Right lobe of liver (tissue), 6 donors: Measurements from ENCODE around the gene TOX4. TPM values are rescaled to one million over a fixed set of nuclear protein-coding genes. Genes with fewer than 3 reads are reported as not detected.

ENCODE experiments used
- ATAC-seq, 4 donors: fragments of 200-7000 bp; cut with Tn5 transposase; one replicate each; pipeline ENCODE4 v1.9.1; 2020; ENCODE audit warnings: mild to moderate bottlenecking in 4 of 4, moderate library complexity in 4 of 4
- DNase-seq, 3 donors: peaks; one replicate each; pipeline ENCODE4 v3.0.0-alpha.2; 2020
- H3K27ac ChIP-seq, 3 donors: fragments of 200-600 bp; one replicate each; pipeline ENCODE4 v1.8.0; 2022
- H3K27me3 ChIP-seq, 2 donors: fragments of 200-600 bp; one replicate each; pipeline ENCODE4 v1.8.0; 2022
- H3K36me3 ChIP-seq, 4 donors: fragments of 200-600 bp; sonication (generic) in 1 of 4; one replicate each; pipeline versions ENCODE4 v1.5.1 to v1.8.0; 2017 to 2022; ENCODE audit warnings: control low read depth in 1 of 4
- H3K4me1 ChIP-seq, 4 donors: fragments of 200-600 bp; sonication (generic) in 1 of 4; one replicate each; pipeline versions ENCODE4 v1.5.1 to v1.8.0; 2017 to 2022; ENCODE audit warnings: control low read depth in 1 of 4
- H3K4me3 ChIP-seq, 3 donors: fragments of 200-600 bp; one replicate each; pipeline ENCODE4 v1.8.0; 2022
- H3K9me3 ChIP-seq, 4 donors: fragments of 200-600 bp; sonication (generic) in 1 of 4; one replicate each; pipeline versions ENCODE4 v1.5.1 to v1.8.0; 2017 to 2022; ENCODE audit warnings: control low read depth in 1 of 4
- CTCF ChIP-seq, 4 donors: fragments of 200-600 bp in 3 of 4; fragments of 450-650 bp in 1 of 4; IDR thresholded peaks; one replicate each; pipeline versions ENCODE4 v1.5.1 to v1.8.0; 2016 to 2022; ENCODE audit warnings: antibody characterized with exemption in 4 of 4, mild to moderate bottlenecking in 2 of 4
- POLR2A ChIP-seq: fragments of 450-650 bp; IDR thresholded peaks from one replicate; pipeline ENCODE4 v1.6.1; 2017; ENCODE audit warnings: antibody characterized with exemption, mild to moderate bottlenecking
- WGBS: methylation state at CpG from one replicate; pipeline ENCODE4 v1.1.6; 2018; ENCODE audit warnings: low coverage, low lambda C conversion rate; ENCODE audit not compliant: insufficient coverage; ENCODE audit errors: missing lambda C conversion rate; 5-methylcytosine and 5-hydroxymethylcytosine counted together
- intact Hi-C, 2 donors: fragments of 100-400 bp; cut with DNase I; formaldehyde crosslinking; loops; one replicate each; pipeline versions ENCODE4 v1.11.2 to v1.14.1; 2022
- total RNA-seq, 6 experiments: library from RNA; depleted of rRNA in 2 of 6; stranded (reverse); fragments of >200 nt in 2 of 6; fragmentation: NEBNext Ultra II Directional in 3 of 6; extraction: Animal tissue kit (Norgen Biotek cat#: 25700) in 3 of 6; gene quantifications; one replicate each; pipeline versions ENCODE4 v1.1.0 to v1.2.4, GENCODE V29; 2016 to 2023
- donor health status: DM: no; HTN: yes; CAD: no.
- donor health status: DM: no; HTN: no; CAD: no.
- donor health status: DM: no; HTN: no; CAD: no.
- donor health status: DM: no; HTN: yes; CAD: no.
- donor health status: DM: no; HTN: yes; CAD: no.

The TOX4 gene
- total RNA-seq, 6 experiments from 2014 or later: 19.9 to 37.0 (median 33.3) TPM

- no peaks in the 10 kb centered on the region for H3K4me1 ChIP-seq
- peaks cover 0 to 5% of the 10 kb centered on the region in 2 donors for H3K27me3 ChIP-seq
- no peak for TF ChIP-seq CTCF (IDR thresholded peaks at IDR 0.05)
- TF ChIP-seq POLR2A: no peak
- no peak for DNase-seq
- no peak overlapping the region for H3K27ac ChIP-seq
- intact Hi-C loops: no loop called here
- ATAC-seq: no peak
- no peak overlapping the region for H3K4me3 ChIP-seq
- no peaks in the 10 kb centered on the region for H3K9me3 ChIP-seq
- H3K36me3 ChIP-seq: no peaks in the 10 kb centered on the region
- 63% methylated on average over 4 of the region's 4 CpGs for WGBS
Measured at GRCh38 chr14:21534576-21534975, 57.6 kb downstream of the TOX4 start.

DNA sequence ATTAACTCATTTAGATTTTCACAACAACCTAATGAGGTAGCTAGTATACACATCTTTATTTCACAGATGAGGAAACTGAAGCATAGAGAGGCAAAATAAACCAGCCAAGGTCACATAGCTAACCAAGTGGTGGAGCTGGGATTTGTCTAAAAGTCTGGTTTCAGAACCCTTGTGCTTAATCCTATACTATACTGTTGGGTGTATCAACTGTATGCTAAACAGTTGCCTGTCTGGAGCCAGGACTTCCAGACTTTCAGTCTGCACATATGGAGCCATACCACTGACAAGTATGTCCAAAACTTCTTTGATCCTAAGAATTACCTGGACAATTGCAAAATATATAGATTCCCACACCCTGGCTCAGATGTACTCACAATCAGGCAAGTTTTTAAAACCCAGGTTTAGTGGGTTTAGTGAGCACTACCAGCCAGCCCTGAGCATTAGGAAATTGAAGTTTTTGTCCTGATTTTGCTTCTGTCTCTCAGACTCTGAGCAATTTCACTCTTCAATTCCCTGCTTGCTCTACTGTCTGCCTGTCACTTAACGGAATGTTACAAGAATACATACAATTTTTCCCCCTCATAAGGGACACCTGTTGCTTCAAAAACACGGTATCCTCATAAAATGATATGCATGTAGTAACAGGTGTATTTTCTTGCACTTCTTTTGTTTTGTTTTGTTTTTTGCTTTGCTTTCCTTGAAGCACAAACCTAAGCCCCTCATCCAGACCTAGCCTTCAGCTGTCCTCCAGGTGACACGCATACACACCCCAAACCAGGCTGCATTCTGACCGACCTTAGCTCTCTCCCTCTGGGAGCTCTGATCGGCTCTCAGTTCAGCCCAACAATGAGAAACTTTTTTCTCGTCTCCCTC, 58.8 kb downstream of the TOX4 start:
- no peak overlapping the region for H3K4me3 ChIP-seq
- no peak for TF ChIP-seq CTCF (IDR thresholded peaks at IDR 0.05)
- TF ChIP-seq POLR2A: no peak
- WGBS: 48% methylated on average over 5 of the region's 6 CpGs
- H3K9me3 ChIP-seq: no peaks in the 10 kb centered on the region
- ATAC-seq (no peak), DNase-seq (no peak)
- H3K27ac ChIP-seq: no peak overlapping the region
- peaks cover 0 to 5% of the 10 kb centered on the region in 2 donors for H3K27me3 ChIP-seq
- no peaks in the 10 kb centered on the region for H3K4me1 ChIP-seq
- intact Hi-C loops: no loop called here
- no peaks in the 10 kb centered on the region for H3K36me3 ChIP-seq

GRCh38 chr14:21536418-21537089, 59.6 kb downstream of the TOX4 start:
- intact Hi-C loops: no loop called here
- H3K27ac ChIP-seq: no peak overlapping the region
- DNase-seq (no peak), ATAC-seq (peak in 1 of 4 donors; percentile 26)
- no peak overlapping the region for H3K4me3 ChIP-seq
- H3K27me3 ChIP-seq: peaks cover 0 to 5% of the 10 kb centered on the region in 2 donors
- 11% methylated on average over 20 of the region's 25 CpGs for WGBS
- H3K9me3 ChIP-seq: no peaks in the 10 kb centered on the region
- H3K36me3 ChIP-seq: no peaks in the 10 kb centered on the region
- TF ChIP-seq POLR2A (no peak), CTCF (IDR thresholded peaks at IDR 0.05) (no peak)
- no peaks in the 10 kb centered on the region for H3K4me1 ChIP-seq

- no peak for DNase-seq
- Histone ChIP-seq H3K27ac (no peak overlapping the region), H3K4me1 (no peaks in the 10 kb centered on the region), H3K27me3 (peaks cover 0 to 5% of the 10 kb centered on the region in 2 donors), H3K9me3 (no peaks in the 10 kb centered on the region), H3K4me3 (no peak overlapping the region), H3K36me3 (no peaks in the 10 kb centered on the region)
- intact Hi-C loops: no loop called here
- 31% methylated on average over 3 of the region's 3 CpGs for WGBS
- TF ChIP-seq POLR2A: no peak
- no peak for TF ChIP-seq CTCF (IDR thresholded peaks at IDR 0.05)
- no peak for ATAC-seq
Measured at GRCh38 chr14:21537090-21537424, 60.1 kb downstream of the TOX4 start.
